Neural progenitor cell (in vitro differentiated cells): ENCODE data around the gene LYRM2.

Experiments
- CTCF ChIP-seq: fragments of 200-600 bp; sonication (generic); IDR thresholded peaks from 2 replicates; pipeline ENCODE4 v1.5.1; 2017; ENCODE audit warnings: antibody characterized with exemption, mild to moderate bottlenecking
- EZH2 ChIP-seq: fragments of 200-600 bp; sonication (generic); IDR thresholded peaks from 2 replicates; pipeline ENCODE4 v1.6.1; 2017; ENCODE audit warnings: antibody characterized with exemption, mild to moderate bottlenecking, moderate library complexity

- TF ChIP-seq EZH2 (no peak), CTCF (no peak)
Observed at GRCh38 chr6:89649682-89650081, 11.1 kb upstream of the LYRM2 start.
